Glutamatergic neuron (in vitro differentiated cells): Measurements from ENCODE around the gene GRIA2. TPM values are rescaled to one million over a fixed set of nuclear protein-coding genes. Genes with fewer than 3 reads are reported as not detected.

Experiments used
- DNase-seq: peaks from one replicate; pipeline ENCODE4 v3.0.0; 2022
- H3K27ac Mint-ChIP-seq: one replicate; pipeline ENCODE4 v1.8.0; 2020; ENCODE audit warnings: mild to moderate bottlenecking, mixed read lengths, inconsistent platforms; ENCODE audit not compliant: unreplicated experiment
- H3K27me3 Mint-ChIP-seq: one replicate; pipeline ENCODE4 v1.8.0; 2020; ENCODE audit warnings: mild to moderate bottlenecking, moderate library complexity, mixed read lengths, inconsistent platforms; ENCODE audit not compliant: unreplicated experiment
- H3K36me3 Mint-ChIP-seq: one replicate; pipeline ENCODE4 v1.8.0; 2020; ENCODE audit warnings: mild to moderate bottlenecking, mixed read lengths, inconsistent platforms; ENCODE audit not compliant: unreplicated experiment
- H3K4me1 Mint-ChIP-seq: one replicate; pipeline ENCODE4 v1.8.0; 2020; ENCODE audit warnings: mild to moderate bottlenecking, low read depth, mixed read lengths, inconsistent platforms; ENCODE audit not compliant: unreplicated experiment
- H3K4me3 Mint-ChIP-seq: one replicate; pipeline ENCODE4 v1.8.0; 2020; ENCODE audit warnings: mild to moderate bottlenecking, mixed read lengths, inconsistent platforms; ENCODE audit not compliant: unreplicated experiment
- H3K9me3 Mint-ChIP-seq: one replicate; pipeline ENCODE4 v1.8.0; 2020; ENCODE audit warnings: mild to moderate bottlenecking, moderate library complexity, mixed read lengths, inconsistent platforms; ENCODE audit not compliant: unreplicated experiment
- total RNA-seq: library from RNA; stranded (reverse); fragmentation: NEBNext Ultra II Directional; extraction: Animal tissue kit (Norgen Biotek cat#: 25700); gene quantifications from one replicate; pipeline ENCODE4 v1.2.1, GENCODE V29; 2021; ENCODE audit not compliant: unreplicated experiment
- TF ChIP-seq, protein P1 (sequence below): fragments of 200-600 bp; sonication (generic); IDR thresholded peaks from one replicate; pipeline ENCODE4 v1.5.0; 2021; ENCODE audit not compliant: partially characterized antibody, unreplicated experiment

GRIA2 gene
- total RNA-seq, 1 donor from 2014 or later: 21.3 TPM

DNA sequence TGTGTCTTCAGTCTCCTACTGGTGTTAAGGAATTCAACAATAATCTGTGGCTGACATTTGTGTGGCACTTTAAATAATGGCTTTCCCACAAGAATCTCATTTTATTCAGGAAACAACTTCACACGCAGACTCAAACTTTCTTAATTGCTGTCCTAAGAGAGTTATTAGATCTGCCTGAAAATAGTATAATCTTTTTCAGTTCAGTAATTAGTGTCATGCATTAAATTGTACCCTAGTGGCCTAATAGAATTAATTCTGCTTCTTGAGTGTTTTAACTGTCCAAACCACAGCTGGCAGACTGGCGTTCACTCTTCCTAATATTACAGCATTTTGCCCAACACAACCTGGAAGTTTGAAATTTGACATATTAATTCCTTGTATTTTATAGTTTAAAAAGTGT, 107.1 kb downstream of the GRIA2 start:
- Mint-ChIP-seq H3K4me3 (no peak overlapping the region), H3K9me3 (no peaks in the 10 kb centered on the region), H3K27ac (no peak overlapping the region), H3K4me1 (peaks cover 2% of the 10 kb centered on the region), H3K36me3 (no peaks in the 10 kb centered on the region), H3K27me3 (no peaks in the 10 kb centered on the region)
- TF ChIP-seq, protein P1, sequence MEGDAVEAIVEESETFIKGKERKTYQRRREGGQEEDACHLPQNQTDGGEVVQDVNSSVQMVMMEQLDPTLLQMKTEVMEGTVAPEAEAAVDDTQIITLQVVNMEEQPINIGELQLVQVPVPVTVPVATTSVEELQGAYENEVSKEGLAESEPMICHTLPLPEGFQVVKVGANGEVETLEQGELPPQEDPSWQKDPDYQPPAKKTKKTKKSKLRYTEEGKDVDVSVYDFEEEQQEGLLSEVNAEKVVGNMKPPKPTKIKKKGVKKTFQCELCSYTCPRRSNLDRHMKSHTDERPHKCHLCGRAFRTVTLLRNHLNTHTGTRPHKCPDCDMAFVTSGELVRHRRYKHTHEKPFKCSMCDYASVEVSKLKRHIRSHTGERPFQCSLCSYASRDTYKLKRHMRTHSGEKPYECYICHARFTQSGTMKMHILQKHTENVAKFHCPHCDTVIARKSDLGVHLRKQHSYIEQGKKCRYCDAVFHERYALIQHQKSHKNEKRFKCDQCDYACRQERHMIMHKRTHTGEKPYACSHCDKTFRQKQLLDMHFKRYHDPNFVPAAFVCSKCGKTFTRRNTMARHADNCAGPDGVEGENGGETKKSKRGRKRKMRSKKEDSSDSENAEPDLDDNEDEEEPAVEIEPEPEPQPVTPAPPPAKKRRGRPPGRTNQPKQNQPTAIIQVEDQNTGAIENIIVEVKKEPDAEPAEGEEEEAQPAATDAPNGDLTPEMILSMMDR: no peak
- no peak for DNase-seq

DNA sequence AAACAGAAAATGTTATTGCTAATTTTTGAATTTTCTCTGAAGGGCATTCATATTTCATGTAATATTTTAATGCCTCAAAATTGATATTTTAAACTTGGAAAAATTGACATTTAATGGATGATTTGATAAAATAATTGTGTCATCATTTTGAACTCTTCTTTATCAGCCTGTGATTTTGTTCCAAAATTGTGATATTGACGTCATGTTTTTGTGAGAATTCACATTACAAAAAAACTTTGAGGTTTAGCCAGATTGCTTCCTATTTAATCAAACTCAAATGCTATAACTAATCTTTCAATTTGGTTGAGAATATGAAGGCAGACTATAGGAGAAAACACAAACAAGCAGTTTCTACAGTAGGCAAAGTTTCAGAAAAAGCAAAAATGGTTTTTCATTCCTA, 137.4 kb downstream of the GRIA2 start:
- Mint-ChIP-seq H3K27me3 (no peaks in the 10 kb centered on the region), H3K9me3 (no peaks in the 10 kb centered on the region), H3K4me3 (no peak overlapping the region), H3K27ac (no peak overlapping the region), H3K36me3 (no peaks in the 10 kb centered on the region), H3K4me1 (peaks cover 2% of the 10 kb centered on the region)
- no peak for DNase-seq
- TF ChIP-seq, protein P1: no peak

DNA sequence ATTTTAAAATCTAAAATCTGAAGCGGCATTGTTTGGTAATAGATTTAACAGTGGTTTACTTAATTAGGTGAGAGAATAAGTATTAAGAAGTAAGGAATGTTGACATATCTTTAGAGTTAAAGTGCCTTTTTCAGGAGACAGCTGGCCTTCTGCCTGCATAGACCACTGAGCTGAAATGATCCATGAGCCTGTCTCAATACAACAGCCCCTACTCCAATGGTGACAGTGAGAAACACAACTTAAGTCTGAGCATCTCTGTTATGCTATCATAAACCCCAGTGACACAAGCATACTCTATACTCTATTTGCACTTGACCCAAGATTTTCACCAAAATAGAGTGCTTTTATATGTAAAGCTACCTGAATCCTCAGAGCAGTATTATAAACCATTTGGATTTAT, 137.9 kb downstream of the GRIA2 start:
- DNase-seq: no peak
- no peaks in the 10 kb centered on the region for H3K9me3 Mint-ChIP-seq

DNA sequence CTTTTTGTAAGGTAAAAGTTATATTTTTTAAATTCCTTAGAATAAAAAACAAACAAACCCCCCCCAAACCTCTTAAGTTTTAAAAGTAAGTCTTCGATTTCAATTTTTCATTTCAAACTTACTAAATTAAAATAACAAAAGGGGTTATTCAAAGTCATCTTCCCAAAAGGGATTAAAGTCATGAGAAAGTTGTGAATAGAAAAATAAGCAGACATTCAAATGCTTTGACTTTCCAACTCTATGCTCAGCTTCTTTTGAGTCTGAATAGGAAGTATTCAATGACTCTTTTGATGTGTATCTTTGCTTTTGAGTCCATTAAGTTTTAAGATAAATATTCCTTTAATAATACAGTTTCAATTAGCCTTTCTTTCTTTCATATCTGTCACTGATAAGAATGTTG, 138.3 kb downstream of the GRIA2 start:
- TF ChIP-seq, protein P1: no peak
- Mint-ChIP-seq H3K9me3 (no peaks in the 10 kb centered on the region), H3K36me3 (no peaks in the 10 kb centered on the region), H3K4me1 (peaks cover 2% of the 10 kb centered on the region), H3K27ac (no peak overlapping the region), H3K27me3 (no peaks in the 10 kb centered on the region), H3K4me3 (no peak overlapping the region)
- no peak for DNase-seq

More for the DNA sequence above, 137.9 kb downstream of the GRIA2 start:
- no peak overlapping the region for H3K27ac Mint-ChIP-seq
- H3K36me3 Mint-ChIP-seq: no peaks in the 10 kb centered on the region
- TF ChIP-seq, protein P1: no peak
- H3K4me1 Mint-ChIP-seq: peaks cover 2% of the 10 kb centered on the region
- no peaks in the 10 kb centered on the region for H3K27me3 Mint-ChIP-seq
- no peak overlapping the region for H3K4me3 Mint-ChIP-seq

DNA sequence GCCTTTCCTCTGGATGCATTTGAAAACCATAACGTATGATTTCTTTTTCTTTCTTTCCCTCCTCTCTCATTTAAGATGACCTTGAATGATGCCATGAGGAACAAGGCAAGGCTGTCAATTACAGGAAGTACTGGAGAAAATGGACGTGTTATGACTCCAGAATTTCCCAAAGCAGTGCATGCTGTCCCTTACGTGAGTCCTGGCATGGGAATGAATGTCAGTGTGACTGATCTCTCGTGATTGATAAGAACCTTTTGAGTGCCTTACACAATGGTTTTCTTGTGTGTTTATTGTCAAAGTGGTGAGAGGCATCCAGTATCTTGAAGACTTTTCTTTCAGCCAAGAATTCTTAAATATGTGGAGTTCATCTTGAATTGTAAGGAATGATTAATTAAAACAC, 142.8 kb downstream of the GRIA2 start:
- H3K27ac Mint-ChIP-seq: no peak overlapping the region
- TF ChIP-seq, protein P1: no peak
- DNase-seq: no peak
- no peaks in the 10 kb centered on the region for H3K27me3 Mint-ChIP-seq
- H3K4me3 Mint-ChIP-seq: no peak overlapping the region
- H3K4me1 Mint-ChIP-seq: no peaks in the 10 kb centered on the region
- H3K36me3 Mint-ChIP-seq: no peaks in the 10 kb centered on the region
- H3K9me3 Mint-ChIP-seq: no peaks in the 10 kb centered on the region
